Brain microvascular endothelial cell (primary cell): ENCODE measurements around the gene FLT1.

ENCODE experiments used
- DNase-seq: peaks from one replicate; pipeline ENCODE4 v3.0.0-alpha.2; 2020
- H3K27ac ChIP-seq: fragments of 250-450 bp; sonication (Bioruptor Pico); 2 replicates; pipeline ENCODE4 v1.5.1; 2020; ENCODE audit warnings: mild to moderate bottlenecking, moderate library complexity
- H3K27me3 ChIP-seq: fragments of 250-450 bp; sonication (Bioruptor Pico); replicated peaks from 2 replicates; pipeline ENCODE4 v1.5.1; 2020; ENCODE audit warnings: mild to moderate bottlenecking
- H3K36me3 ChIP-seq: fragments of 250-450 bp; sonication (Bioruptor Pico); replicated peaks from 2 replicates; pipeline ENCODE4 v1.5.1; 2020; ENCODE audit warnings: mild to moderate bottlenecking
- H3K4me3 ChIP-seq: 2 replicates; pipeline ENCODE4 v1.5.1; 2011; ENCODE audit warnings: low read depth, mild to moderate bottlenecking, control low read depth, low read length, moderate library complexity
- CTCF ChIP-seq: IDR thresholded peaks from 2 replicates; pipeline ENCODE4 v1.5.1; 2011; ENCODE audit warnings: low read depth, mild to moderate bottlenecking, moderate library complexity, low read length, control low read depth, inconsistent platforms; ENCODE audit errors: missing control alignments
- in situ Hi-C: cut with HindIII; loops from 2 replicates; pipeline ENCODE4 v1.10.0; 2017; ENCODE audit warnings: low sequenced_read_pairs, low pct_ligation_motif_present

The FLT1 gene

GRCh38 chr13:28435917-28436316, 59.0 kb downstream of the FLT1 start:
- Histone ChIP-seq H3K27ac (no peak overlapping the region), H3K27me3 (no peaks in the 10 kb centered on the region), H3K36me3 (peaks cover 2% of the 10 kb centered on the region), H3K4me3 (no peak overlapping the region)
- in situ Hi-C loops, result no loop called here
- DNase-seq, result no peak
- TF ChIP-seq CTCF, result no peak

GRCh38 chr13:28434926-28435325, 60.0 kb downstream of the FLT1 start:
- no peak for DNase-seq
- Histone ChIP-seq H3K4me3 (no peak overlapping the region), H3K36me3 (peaks cover 2% of the 10 kb centered on the region), H3K27ac (no peak overlapping the region), H3K27me3 (no peaks in the 10 kb centered on the region)
- in situ Hi-C loops, result no loop called here
- no peak for TF ChIP-seq CTCF

- H3K36me3 ChIP-seq, result peaks cover 2% of the 10 kb centered on the region
- no peak for TF ChIP-seq CTCF
- no peak for DNase-seq
- H3K27me3 ChIP-seq, result no peaks in the 10 kb centered on the region
- in situ Hi-C loops, result no loop called here
- no peak overlapping the region for H3K4me3 ChIP-seq
- no peak overlapping the region for H3K27ac ChIP-seq
Observed at GRCh38 chr13:28432816-28433560, 61.9 kb downstream of the FLT1 start.

- no peak overlapping the region for H3K4me3 ChIP-seq
- H3K36me3 ChIP-seq, result peaks cover 9% of the 10 kb centered on the region
- TF ChIP-seq CTCF, result no peak
- H3K27ac ChIP-seq, result no peak overlapping the region
- in situ Hi-C loops, result no loop called here
- no peaks in the 10 kb centered on the region for H3K27me3 ChIP-seq
- DNase-seq, result no peak
Observed at GRCh38 chr13:28429685-28430290, 65.1 kb downstream of the FLT1 start.

GRCh38 chr13:28429096-28429495, 65.8 kb downstream of the FLT1 start:
- no peak for DNase-seq
- in situ Hi-C loops, result no loop called here
- Histone ChIP-seq H3K27ac (no peak overlapping the region), H3K27me3 (no peaks in the 10 kb centered on the region), H3K4me3 (no peak overlapping the region), H3K36me3 (peaks cover 9% of the 10 kb centered on the region)
- TF ChIP-seq CTCF, result no peak
